Immature natural killer cell (primary cell): ENCODE results near the gene POU5F1. TPM values are rescaled to one million over a fixed set of nuclear protein-coding genes. Genes with fewer than 3 reads are reported as not detected.
"Not testable (repeated sequence)": the region's sequence is repeated elsewhere in the genome, so short reads cannot be mapped to it uniquely, and the experiment has no call there.

ENCODE experiments used
- DNase-seq, 3 donors: peaks; one replicate each; pipeline ENCODE4 v3.0.0; 2022; ENCODE audit warnings: mixed read lengths in 1 of 3
- H3K27ac Mint-ChIP-seq, 6 donors: one replicate each; pipeline ENCODE4 v1.8.0; 2020; ENCODE audit warnings: mixed read lengths in 6 of 6, mild to moderate bottlenecking in 5 of 6, inconsistent platforms in 4 of 6, moderate library complexity in 3 of 6
- H3K27me3 Mint-ChIP-seq, 3 donors: one replicate each; pipeline ENCODE4 v1.8.0; 2020 to 2021; ENCODE audit warnings: low read depth in 3 of 3, mild to moderate bottlenecking in 3 of 3, mixed read lengths in 3 of 3, moderate library complexity in 3 of 3, inconsistent platforms in 1 of 3
- H3K36me3 Mint-ChIP-seq, 3 donors: one replicate each; pipeline ENCODE4 v1.8.0; 2020; ENCODE audit warnings: mixed read lengths in 3 of 3, inconsistent platforms in 2 of 3, mild to moderate bottlenecking in 2 of 3
- H3K4me1 Mint-ChIP-seq, 2 donors: one replicate each; pipeline ENCODE4 v1.8.0; 2020; ENCODE audit warnings: inconsistent platforms in 2 of 2, mild to moderate bottlenecking in 2 of 2, mixed read lengths in 2 of 2, moderate library complexity in 1 of 2
- H3K4me3 Mint-ChIP-seq, 5 donors: one replicate each; pipeline ENCODE4 v1.8.0; 2020; ENCODE audit warnings: mild to moderate bottlenecking in 5 of 5, mixed read lengths in 5 of 5, inconsistent platforms in 3 of 5, moderate library complexity in 3 of 5
- H3K9me3 Mint-ChIP-seq, 6 donors: one replicate each; pipeline ENCODE4 v1.8.0; 2020; ENCODE audit warnings: mild to moderate bottlenecking in 6 of 6, mixed read lengths in 6 of 6, inconsistent platforms in 4 of 6, moderate library complexity in 3 of 6
- polyA plus RNA-seq, 3 donors: library from polyadenylated mRNA; unstranded; fragments of 300-500 nt; fragmentation: Illumina TruSeq; gene quantifications; one replicate each; pipeline ENCODE4 v1.2.3, GENCODE V29; 2021

Gene POU5F1
- polyA plus RNA-seq, 3 donors from 2014 or later: 0.15 TPM; not detected in 2

DNA sequence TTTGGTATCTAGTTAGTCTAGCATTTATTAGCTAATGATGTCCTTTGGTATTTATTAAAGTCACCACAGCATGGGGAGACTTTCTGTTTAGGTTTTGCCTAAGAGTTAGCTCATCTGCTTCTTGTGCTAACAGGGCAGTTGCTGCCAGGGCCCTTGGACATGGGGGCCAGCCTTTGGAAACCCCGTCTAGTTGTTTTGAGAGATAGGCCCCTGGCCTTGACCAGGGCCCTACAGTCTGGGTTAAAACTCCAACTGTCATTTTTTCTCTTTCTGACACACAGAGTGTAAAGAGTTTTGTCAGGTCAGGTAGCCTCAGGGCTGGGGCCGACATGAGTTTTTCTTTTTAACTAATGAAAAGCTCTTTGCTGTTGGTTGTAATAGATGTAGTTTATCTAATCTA, 12.8 kb upstream of the POU5F1 start:
- H3K27me3 Mint-ChIP-seq, DNase-seq, H3K27ac Mint-ChIP-seq, H3K9me3 Mint-ChIP-seq, H3K36me3 Mint-ChIP-seq, H3K4me3 Mint-ChIP-seq: not testable (repeated sequence)
- peaks cover 0 to 11% of the 10 kb centered on the region in 2 donors for H3K4me1 Mint-ChIP-seq

DNA sequence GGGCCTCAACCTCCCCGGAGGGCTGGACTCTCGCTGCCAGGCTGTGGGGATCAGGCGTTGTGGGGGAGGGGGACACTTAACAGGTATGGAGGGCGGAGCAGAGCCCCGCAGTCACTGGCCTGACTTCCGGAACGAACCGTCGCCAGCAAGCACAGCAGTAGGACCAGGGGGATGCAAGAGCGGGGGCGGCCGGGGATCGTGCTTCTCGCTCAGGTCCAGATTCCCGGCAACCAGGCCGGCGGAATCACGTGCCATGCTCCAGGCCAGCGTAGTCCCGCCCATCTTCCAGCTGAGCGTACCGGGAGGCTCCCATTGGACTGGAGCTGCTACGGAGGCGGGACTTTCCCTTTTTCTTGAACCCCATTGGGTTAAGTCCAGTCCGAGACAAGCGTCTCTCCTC, 10.0 kb upstream of the POU5F1 start:
- Mint-ChIP-seq H3K27ac (peak overlapping the region in 4 of 6 donors; percentile 59 to 81 (median 60)), H3K36me3 (no peaks in the 10 kb centered on the region), H3K4me3 (peak overlapping the region; percentile 60 to 87 (median 83)), H3K4me1 (peaks cover 9 to 18% of the 10 kb centered on the region in 2 donors), H3K9me3 (no peaks in the 10 kb centered on the region), H3K27me3 (peaks cover 0 to 6% (median 3%) of the 10 kb centered on the region in 3 donors)
- DNase-seq: peak; percentile 55 to 76 (median 75)

DNA sequence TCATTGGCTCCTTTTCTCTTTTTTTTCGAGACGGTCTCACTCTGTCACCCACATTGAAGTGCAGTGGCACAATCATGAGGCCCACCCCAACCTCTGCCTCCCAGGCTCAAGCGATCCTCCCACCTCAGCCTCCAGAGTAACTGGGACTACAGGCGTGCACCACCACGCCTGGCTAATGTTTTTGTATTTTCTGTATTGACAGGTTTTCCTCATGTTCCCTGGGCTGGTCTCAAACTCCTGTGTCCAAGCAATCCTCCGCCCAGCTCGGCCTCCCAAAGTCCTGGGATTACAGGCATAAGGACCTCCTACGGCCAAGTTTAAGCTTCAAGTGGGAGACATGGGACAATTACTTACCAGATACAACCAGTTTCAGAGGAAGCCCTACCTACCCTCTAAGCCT, 9.4 kb upstream of the POU5F1 start:
- no peaks in the 10 kb centered on the region for H3K36me3 Mint-ChIP-seq
- H3K4me1 Mint-ChIP-seq: peaks cover 9 to 19% of the 10 kb centered on the region in 2 donors
- H3K27me3 Mint-ChIP-seq: peaks cover 0 to 6% (median 3%) of the 10 kb centered on the region in 3 donors
- no peaks in the 10 kb centered on the region for H3K9me3 Mint-ChIP-seq
- no peak overlapping the region for H3K27ac Mint-ChIP-seq
- no peak for DNase-seq
- peak overlapping the region; percentile 60 to 87 (median 83) for H3K4me3 Mint-ChIP-seq

DNA sequence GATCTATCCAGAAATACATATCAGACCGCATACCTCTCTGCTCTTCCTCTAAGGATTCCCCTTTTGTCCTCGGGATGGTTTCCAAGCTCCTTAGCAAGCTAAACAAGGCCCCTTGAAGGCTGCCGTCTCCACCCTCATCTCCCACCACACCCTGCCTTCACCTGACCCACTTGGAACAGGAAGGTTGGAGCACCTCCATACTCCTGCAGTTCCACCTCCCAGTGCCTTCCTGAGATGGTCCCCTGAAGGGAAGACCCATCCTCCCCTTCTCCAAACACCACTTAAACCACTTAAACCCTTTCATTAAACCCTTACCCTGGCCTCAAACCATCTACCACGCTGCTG, 8.5 kb upstream of the POU5F1 start:
- no peaks in the 10 kb centered on the region for H3K36me3 Mint-ChIP-seq
- no peak for DNase-seq
- H3K27ac Mint-ChIP-seq: no peak overlapping the region
- H3K9me3 Mint-ChIP-seq: no peaks in the 10 kb centered on the region
- peaks cover 0 to 6% (median 4%) of the 10 kb centered on the region in 3 donors for H3K27me3 Mint-ChIP-seq
- peaks cover 9 to 19% of the 10 kb centered on the region in 2 donors for H3K4me1 Mint-ChIP-seq
- H3K4me3 Mint-ChIP-seq: no peak overlapping the region

DNA sequence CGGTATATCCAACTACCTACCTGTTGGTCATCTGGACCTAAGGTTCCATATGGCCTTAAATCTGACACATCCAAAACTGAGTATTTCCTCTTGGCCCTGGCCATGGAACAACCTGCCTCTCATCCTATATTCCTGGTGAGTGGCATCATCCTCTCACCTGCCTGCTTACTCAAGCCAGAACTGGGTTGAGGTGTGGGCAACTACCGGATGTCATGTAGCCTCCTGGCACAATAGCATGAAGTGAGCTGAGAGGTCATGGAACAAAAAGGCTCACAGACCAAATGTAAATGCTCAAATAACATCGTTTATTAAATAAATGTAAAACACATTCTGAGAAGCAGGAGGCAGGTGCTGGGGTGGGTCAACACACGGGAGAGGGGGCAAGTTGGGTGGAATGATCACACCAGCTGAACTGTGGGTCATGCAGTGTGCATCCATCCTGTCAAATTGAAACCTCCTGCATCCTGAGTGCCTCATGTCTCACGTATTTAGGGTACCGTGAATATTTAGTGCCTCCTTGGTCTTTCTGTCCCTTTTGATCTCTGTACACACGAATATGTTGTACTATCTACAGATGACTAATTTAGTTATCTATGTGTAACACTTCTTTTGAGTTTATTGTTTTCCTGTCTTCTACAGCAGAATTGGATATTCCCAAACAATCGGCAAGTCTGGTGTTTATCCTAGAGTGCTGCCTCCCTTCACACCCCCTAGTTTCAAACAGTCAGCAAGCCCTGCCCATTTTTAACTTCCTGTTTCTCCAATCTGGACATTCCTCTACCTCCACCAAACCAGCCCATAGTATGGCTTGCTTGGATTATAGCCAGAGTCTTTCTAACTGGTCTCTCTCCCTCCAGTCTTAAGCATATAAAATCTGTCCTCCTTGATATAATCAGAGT, 7.9 kb upstream of the POU5F1 start:
- no peak for DNase-seq
- Mint-ChIP-seq H3K36me3 (no peaks in the 10 kb centered on the region), H3K27me3 (peaks cover 0 to 6% (median 4%) of the 10 kb centered on the region in 3 donors), H3K4me3 (no peak overlapping the region), H3K4me1 (peaks cover 9 to 19% of the 10 kb centered on the region in 2 donors), H3K9me3 (no peaks in the 10 kb centered on the region), H3K27ac (no peak overlapping the region)

DNA sequence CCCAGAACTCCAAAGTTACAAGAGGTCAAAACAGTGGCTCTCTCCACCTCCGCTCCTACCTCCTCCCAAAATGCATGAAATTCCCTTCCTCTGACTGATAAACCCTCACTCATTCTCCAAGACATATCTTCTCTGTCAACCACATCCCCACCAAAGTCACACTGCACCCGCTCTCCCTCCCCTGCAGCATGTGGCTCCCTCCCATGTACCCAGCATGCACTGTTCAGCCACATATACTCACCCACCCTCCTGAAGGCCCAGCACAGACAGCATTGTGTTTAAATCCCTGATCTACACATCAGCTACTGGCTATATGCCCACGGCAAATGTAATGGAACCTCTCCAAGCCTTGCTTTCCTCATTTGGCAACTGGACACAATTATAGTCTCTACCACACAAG, 5.5 kb upstream of the POU5F1 start:
- Mint-ChIP-seq H3K9me3 (no peaks in the 10 kb centered on the region), H3K27ac (peak overlapping the region; percentile 4 to 74 (median 42)), H3K4me1 (peaks cover 9 to 19% of the 10 kb centered on the region in 2 donors), H3K27me3 (peaks cover 0 to 6% (median 4%) of the 10 kb centered on the region in 3 donors), H3K36me3 (no peaks in the 10 kb centered on the region), H3K4me3 (peak overlapping the region; percentile 13 to 65 (median 33))
- DNase-seq: peak in 1 of 3 donors; percentile 36

DNA sequence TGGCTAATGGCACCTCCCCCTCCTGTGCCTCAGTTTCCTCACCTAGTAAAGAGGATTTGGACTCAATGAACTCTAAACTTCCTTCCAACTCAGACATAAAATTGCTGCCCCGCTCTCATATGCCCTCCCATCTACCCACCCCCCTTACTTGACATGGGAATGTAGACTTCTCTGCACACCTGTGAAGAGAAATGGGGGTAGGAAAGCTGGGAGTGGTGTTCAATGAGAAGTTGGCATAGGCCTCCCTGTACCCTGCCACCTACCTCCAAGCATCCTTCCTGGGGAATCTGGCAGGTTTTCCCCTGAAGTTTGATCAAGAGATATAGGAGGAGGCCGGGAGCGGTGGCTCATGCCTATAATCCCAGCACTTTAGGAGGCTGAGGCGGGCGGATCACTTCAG, 3.9 kb upstream of the POU5F1 start:
- Mint-ChIP-seq H3K27me3 (peaks cover 0 to 6% (median 4%) of the 10 kb centered on the region in 3 donors), H3K9me3 (no peaks in the 10 kb centered on the region), H3K27ac (no peak overlapping the region), H3K4me1 (peaks cover 9 to 12% of the 10 kb centered on the region in 2 donors), H3K36me3 (no peaks in the 10 kb centered on the region), H3K4me3 (no peak overlapping the region)
- no peak for DNase-seq

DNA sequence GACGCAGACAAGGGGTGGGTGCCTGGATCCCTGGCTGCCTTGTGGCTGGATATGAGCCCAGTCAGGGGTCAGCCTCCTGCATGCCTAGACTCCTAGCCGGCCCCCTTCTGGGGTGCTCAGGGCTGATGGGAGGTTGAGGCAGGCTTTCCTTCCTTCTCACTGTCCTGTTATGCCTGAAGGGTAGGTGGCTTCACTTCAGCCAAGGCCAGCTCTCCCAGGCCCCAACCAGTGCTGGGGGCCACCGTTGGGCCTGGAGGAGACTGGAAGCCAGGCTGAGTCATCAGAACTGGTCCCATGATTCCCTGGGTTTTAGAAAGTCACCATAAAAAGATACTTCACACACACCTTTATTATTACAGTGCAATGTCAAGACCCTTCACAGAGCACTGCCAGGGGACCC, 2.9 kb upstream of the POU5F1 start:
- H3K4me1 Mint-ChIP-seq: peaks cover 9% of the 10 kb centered on the region in 2 donors
- no peaks in the 10 kb centered on the region for H3K36me3 Mint-ChIP-seq
- peaks cover 0 to 4% (median 4%) of the 10 kb centered on the region in 3 donors for H3K27me3 Mint-ChIP-seq
- no peak for DNase-seq
- no peak overlapping the region for H3K4me3 Mint-ChIP-seq
- no peaks in the 10 kb centered on the region for H3K9me3 Mint-ChIP-seq
- no peak overlapping the region for H3K27ac Mint-ChIP-seq

DNA sequence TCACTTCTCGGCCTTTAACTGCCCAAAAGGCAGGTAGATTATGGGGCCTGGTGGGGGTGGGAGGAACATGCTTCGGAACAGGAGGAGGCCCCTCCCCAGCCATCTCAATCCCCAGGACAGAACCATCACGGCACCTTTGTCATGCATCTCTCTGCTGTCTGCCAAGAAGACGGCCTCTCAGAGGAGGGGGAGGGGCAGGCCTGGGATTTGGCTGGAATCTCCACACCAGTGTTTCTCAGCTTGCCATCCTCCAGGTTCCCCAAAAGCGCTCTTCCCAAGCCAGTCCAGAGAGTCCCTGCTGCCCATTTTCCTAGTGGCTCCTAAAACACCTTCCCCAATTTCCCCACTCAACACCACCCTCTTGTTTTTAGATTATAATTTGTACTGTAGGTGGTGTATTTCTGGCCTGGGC, 2.5 kb upstream of the POU5F1 start:
- Mint-ChIP-seq H3K36me3 (no peaks in the 10 kb centered on the region), H3K9me3 (no peaks in the 10 kb centered on the region), H3K27ac (no peak overlapping the region), H3K27me3 (peaks cover 0 to 4% (median 4%) of the 10 kb centered on the region in 3 donors), H3K4me3 (no peak overlapping the region), H3K4me1 (peaks cover 9% of the 10 kb centered on the region in 2 donors)
- DNase-seq: no peak

DNA sequence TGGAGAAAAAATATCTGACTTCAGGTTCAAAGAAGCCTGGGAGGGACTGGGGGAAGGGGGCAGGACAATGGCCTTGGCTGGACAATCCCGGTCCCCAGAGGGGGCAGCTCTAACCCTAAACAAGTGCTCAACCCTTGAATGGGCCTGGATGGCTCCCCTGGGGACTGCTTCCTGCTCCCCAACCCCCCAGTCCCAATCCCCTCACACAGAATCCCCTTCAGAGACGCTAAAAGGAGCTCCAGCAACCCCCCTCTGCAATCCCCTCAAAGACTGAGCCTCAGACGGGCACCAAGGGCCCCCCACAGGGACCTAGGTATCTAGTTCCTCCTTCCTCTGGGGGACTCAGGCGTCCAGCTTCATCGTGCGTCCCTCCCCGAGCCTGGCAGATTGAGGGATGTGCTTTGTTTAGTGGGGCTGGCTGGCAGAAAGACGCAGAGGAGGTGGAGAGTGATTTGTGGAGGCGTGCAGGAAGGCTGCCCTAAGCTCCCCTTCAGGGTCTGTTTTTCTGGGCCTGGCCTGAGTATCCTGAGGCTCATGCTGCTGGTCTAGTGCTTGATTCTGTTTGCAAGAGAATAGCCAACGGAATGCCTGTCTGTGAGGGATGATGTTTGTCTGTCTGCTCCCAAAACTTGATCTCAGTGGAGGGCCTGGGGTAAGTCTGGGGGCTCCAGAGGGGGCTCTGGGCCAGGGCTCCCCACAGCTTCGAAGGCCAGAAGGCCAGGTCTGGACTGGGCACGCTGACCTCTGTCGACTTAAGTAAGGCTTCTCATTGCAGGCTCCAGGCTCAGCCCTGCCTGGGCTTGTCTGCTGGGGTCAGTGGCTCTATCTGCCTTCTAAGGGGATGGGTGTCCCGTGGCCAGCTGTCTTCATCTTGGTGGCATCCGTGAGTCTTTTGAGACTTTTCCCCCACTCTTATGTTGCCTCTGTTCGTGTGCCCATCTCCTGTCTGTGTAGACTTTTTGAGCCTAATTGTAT, 1.7 kb upstream of the POU5F1 start:
- Mint-ChIP-seq H3K36me3 (no peaks in the 10 kb centered on the region), H3K27ac (no peak overlapping the region), H3K4me3 (no peak overlapping the region), H3K4me1 (peaks cover 9% of the 10 kb centered on the region in 2 donors), H3K27me3 (peaks cover 0 to 4% (median 4%) of the 10 kb centered on the region in 3 donors), H3K9me3 (no peaks in the 10 kb centered on the region)
- DNase-seq: no peak

DNA sequence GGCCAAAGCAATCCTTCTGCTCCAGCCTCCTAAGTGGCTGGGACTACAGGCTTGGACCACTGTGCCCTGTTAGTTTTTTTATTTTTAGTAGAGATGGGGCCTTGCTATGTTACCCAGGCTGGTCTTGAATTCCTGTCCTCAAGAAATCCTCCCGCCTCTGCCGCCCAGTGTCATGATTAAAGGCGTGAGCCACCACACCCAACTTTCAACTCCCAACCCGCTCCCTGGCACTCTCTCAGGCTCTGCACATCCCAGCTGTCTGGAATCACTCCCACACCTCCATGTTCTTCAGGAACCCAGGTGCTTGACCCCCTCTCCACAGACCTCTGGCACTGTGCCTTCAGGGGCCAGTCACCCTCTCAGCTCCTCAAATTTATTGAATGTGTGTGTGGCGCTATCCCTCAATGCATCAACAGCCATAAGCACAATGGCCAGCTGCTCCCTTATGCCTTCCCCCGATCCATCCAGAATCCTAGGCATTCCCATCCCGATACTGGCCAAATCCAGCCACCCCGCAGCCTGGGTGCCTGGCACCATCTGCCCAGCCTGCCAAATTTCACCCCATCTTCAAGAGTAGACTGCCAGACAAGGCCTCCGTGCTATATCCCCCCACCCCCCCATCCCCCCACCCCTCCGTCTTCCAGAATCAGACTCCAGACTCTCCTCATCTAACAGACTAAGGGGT, 647 bp upstream of the POU5F1 start:
- no peaks in the 10 kb centered on the region for H3K36me3 Mint-ChIP-seq
- peaks cover 0 to 4% (median 2%) of the 10 kb centered on the region in 3 donors for H3K27me3 Mint-ChIP-seq
- peaks cover 6 to 7% of the 10 kb centered on the region in 2 donors for H3K4me1 Mint-ChIP-seq
- no peak overlapping the region for H3K27ac Mint-ChIP-seq
- DNase-seq: no peak
- no peaks in the 10 kb centered on the region for H3K9me3 Mint-ChIP-seq
- no peak overlapping the region for H3K4me3 Mint-ChIP-seq

DNA sequence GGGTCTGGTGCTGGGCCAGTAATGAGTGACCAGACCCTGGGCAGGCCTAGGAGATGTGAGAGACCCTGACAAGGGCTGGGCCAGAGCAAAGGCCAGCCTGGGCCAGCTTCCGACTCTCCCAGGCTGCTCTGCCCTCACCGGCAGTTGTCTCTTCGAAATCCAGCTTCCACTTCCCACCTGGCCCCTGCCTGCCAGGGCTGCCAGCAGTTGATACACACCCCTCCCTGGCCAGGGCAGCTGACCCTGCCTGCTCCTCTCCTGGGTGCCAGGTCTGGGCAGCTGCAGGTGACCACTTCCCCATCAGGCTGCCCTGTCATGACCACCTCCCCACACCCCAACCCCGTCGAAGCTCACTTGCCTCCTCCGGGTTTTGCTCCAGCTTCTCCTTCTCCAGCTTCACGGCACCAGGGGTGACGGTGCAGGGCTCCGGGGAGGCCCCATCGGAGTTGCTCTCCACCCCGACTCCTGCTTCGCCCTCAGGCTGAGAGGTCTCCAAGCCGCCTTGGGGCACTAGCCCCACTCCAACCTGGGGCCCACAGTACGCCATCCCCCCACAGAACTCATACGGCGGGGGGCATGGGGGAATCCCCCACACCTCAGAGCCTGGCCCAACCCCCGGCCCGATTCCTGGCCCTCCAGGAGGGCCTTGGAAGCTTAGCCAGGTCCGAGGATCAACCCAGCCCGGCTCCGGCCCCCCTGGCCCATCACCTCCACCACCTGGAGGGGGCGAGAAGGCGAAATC, 453 bp downstream of the POU5F1 start:
- not testable (repeated sequence) for H3K9me3 Mint-ChIP-seq, H3K27me3 Mint-ChIP-seq, DNase-seq, H3K4me3 Mint-ChIP-seq, H3K27ac Mint-ChIP-seq, H3K36me3 Mint-ChIP-seq, H3K4me1 Mint-ChIP-seq
